Mesothelial cell of epicardium (in vitro differentiated cells): ENCODE data around the gene STPG4. TPM values are rescaled to one million over a fixed set of nuclear protein-coding genes. Genes with fewer than 3 reads are reported as not detected.
"Not testable (repeated sequence)": the region's sequence is repeated elsewhere in the genome, so short reads cannot be mapped to it uniquely, and the experiment has no call there.

Experiments used
- DNase-seq, 2 experiments: peaks; one replicate each; pipeline ENCODE4 v3.0.0; 2021; ENCODE audit warnings: low spot score in 2 of 2; ENCODE audit not compliant: unreplicated experiment in 2 of 2
- H3K27ac Mint-ChIP-seq: 2 replicates; pipeline ENCODE4 v1.8.0; 2021; ENCODE audit warnings: mixed read lengths
- H3K27me3 Mint-ChIP-seq: 2 replicates; pipeline ENCODE4 v1.8.0; 2021; ENCODE audit warnings: low read depth, mixed read lengths
- H3K36me3 Mint-ChIP-seq: 2 replicates; pipeline ENCODE4 v1.8.0; 2021; ENCODE audit warnings: mixed read lengths
- H3K4me1 Mint-ChIP-seq: 2 replicates; pipeline ENCODE4 v1.8.0; 2021; ENCODE audit warnings: mixed read lengths
- H3K4me3 Mint-ChIP-seq: 2 replicates; pipeline ENCODE4 v1.8.0; 2021; ENCODE audit warnings: mild to moderate bottlenecking, moderate library complexity, mixed read lengths
- H3K9me3 Mint-ChIP-seq: 2 replicates; pipeline ENCODE4 v1.8.0; 2021; ENCODE audit warnings: mixed read lengths
- CTCF ChIP-seq: fragments of 200-600 bp; sonication (generic); IDR thresholded peaks from one replicate; pipeline ENCODE4 v1.5.0; 2021; ENCODE audit warnings: antibody characterized with exemption; ENCODE audit not compliant: unreplicated experiment
- total RNA-seq: library from RNA; stranded (reverse); gene quantifications from 3 replicates; pipeline ENCODE4 v1.2.1, GENCODE V29; 2021

Gene STPG4
- total RNA-seq, 1 donor from 2014 or later = not detected

- H3K27ac Mint-ChIP-seq = peak overlapping the region; percentile 48
- peaks cover 4% of the 10 kb centered on the region for H3K36me3 Mint-ChIP-seq
- TF ChIP-seq CTCF = no peak
- no peak for DNase-seq
- H3K4me1 Mint-ChIP-seq = peaks cover 58% of the 10 kb centered on the region
- H3K4me3 Mint-ChIP-seq = peak overlapping the region; percentile 90
- no peaks in the 10 kb centered on the region for H3K27me3 Mint-ChIP-seq
- H3K9me3 Mint-ChIP-seq = no peaks in the 10 kb centered on the region
Measured at GRCh38 chr2:47173986-47174732, 19.1 kb upstream of the STPG4 start.

GRCh38 chr2:47172922-47173695 is 18.0 kb upstream of the STPG4 start:
- Mint-ChIP-seq H3K36me3 (peaks cover 10% of the 10 kb centered on the region), H3K4me1 (peaks cover 58% of the 10 kb centered on the region), H3K9me3 (no peaks in the 10 kb centered on the region), H3K4me3 (peak overlapping the region; percentile 19), H3K27ac (no peak overlapping the region), H3K27me3 (no peaks in the 10 kb centered on the region)
- no peak for TF ChIP-seq CTCF
- DNase-seq = no peak

DNA sequence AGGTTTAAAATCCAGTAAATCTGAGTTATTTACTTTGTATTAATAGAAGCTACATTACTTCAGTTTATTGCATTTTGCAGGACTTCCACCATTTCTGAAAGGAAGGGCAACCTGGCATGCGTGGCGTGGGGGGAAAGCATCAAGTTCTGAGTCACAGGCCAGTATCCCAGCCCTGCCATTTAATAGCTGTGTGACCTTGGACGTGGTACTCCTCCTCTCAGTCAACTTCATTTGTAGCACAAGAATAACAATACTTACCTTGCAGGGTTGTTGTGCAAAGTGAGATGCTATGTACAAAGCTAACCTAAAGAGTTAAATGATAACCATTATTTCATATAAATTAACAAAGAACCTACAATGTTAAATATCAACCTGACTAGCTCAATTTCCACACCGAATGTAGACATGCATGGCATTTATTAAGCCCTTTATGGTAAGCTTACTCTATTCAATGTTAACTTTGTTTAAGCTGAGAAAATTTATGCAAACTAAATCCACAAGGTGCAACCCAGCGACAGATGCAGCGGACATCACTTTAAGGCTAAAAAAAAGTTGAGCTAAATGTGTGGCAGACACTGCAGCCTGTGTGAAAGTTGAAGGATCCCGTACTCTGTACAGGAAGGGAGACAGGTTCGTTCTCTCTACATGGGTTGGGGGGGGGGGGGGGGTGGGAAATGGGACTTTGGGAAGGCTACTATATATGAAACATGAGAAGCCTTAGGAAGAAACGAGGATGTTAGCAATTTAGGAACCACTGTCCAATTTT is 17.2 kb upstream of the STPG4 start:
- no peaks in the 10 kb centered on the region for H3K27me3 Mint-ChIP-seq
- H3K27ac Mint-ChIP-seq = no peak overlapping the region
- peaks cover 58% of the 10 kb centered on the region for H3K4me1 Mint-ChIP-seq
- no peak for TF ChIP-seq CTCF
- DNase-seq = no peak
- H3K36me3 Mint-ChIP-seq = peaks cover 13% of the 10 kb centered on the region
- no peaks in the 10 kb centered on the region for H3K9me3 Mint-ChIP-seq
- peak overlapping the region; percentile 19 for H3K4me3 Mint-ChIP-seq

DNA sequence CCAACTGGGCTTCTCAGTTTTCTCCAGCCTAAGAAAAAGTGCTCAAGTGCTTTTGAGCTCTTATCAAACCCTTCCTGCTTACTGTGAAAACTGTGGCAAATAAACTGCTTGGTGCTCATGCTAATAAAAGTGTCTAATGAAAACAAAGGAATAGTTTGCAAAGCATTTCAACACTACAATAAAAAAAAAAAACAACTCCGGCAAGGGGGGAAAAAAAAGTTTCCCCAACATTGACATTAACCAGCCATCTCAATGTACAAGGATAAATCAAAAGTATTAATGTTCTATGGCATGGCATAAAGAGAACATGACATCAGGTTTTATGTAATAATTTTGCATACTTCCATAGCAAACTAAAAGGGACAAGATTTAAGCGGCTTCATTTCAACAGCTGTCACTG is 14.7 kb upstream of the STPG4 start:
- Mint-ChIP-seq H3K36me3 (peaks cover 18% of the 10 kb centered on the region), H3K9me3 (no peaks in the 10 kb centered on the region), H3K27me3 (no peaks in the 10 kb centered on the region), H3K27ac (peak overlapping the region; percentile 31), H3K4me1 (peaks cover 43% of the 10 kb centered on the region), H3K4me3 (no peak overlapping the region)
- DNase-seq = no peak
- no peak for TF ChIP-seq CTCF

- H3K4me3 Mint-ChIP-seq, H3K27me3 Mint-ChIP-seq, DNase-seq, H3K27ac Mint-ChIP-seq, H3K9me3 Mint-ChIP-seq: not testable (repeated sequence)
- Mint-ChIP-seq H3K36me3 (peaks cover 22% of the 10 kb centered on the region), H3K4me1 (peaks cover 34% of the 10 kb centered on the region)
Measured at GRCh38 chr2:47168895-47169294, 13.8 kb upstream of the STPG4 start.
